H1 (cell line): Measurements from ENCODE around the gene NR2F1-AS1. TPM values are rescaled to one million over a fixed set of nuclear protein-coding genes. Genes with fewer than 3 reads are reported as not detected.

Source experiments
- CTBP2 ChIP-seq: IDR thresholded peaks from 2 replicates; pipeline ENCODE4 v1.7.0; 2011; ENCODE audit warnings: borderline replicate concordance, mild to moderate bottlenecking, moderate library complexity, mixed read lengths, low read length; ENCODE audit not compliant: insufficient read depth, insufficient read length
- RXRA ChIP-seq: IDR thresholded peaks from 2 replicates; pipeline ENCODE4 v1.6.1; 2011; ENCODE audit warnings: low read depth, mild to moderate bottlenecking, low read length, moderate library complexity; ENCODE audit not compliant: insufficient read depth
- SRF ChIP-seq: IDR thresholded peaks from 2 replicates; pipeline ENCODE4 v1.6.1; 2011; ENCODE audit warnings: mild to moderate bottlenecking, low read depth, low read length, moderate library complexity
- polyA plus RNA-seq, 7 experiments: library from polyadenylated mRNA; depleted of rRNA in 3 of 7; stranded (reverse) in 5 of 7; unstranded in 2 of 7; fragments of >200 nt in 5 of 7; fragments of 200-250 nt in 2 of 7; gene quantifications; 1 replicate in 5 of 7; 2 replicates in 1 of 7; 4 replicates in 1 of 7; pipeline versions ENCODE4 v1.2.1 to v1.2.3, GENCODE V29; 2011 to 2013; ENCODE audit warnings: missing spikeins in 2 of 7, mixed read lengths in 2 of 7
- total RNA-seq: library from RNA; stranded (reverse); fragmentation: NEBNext Ultra II Directional; extraction: Animal tissue kit (Norgen Biotek cat#: 25700); gene quantifications from 2 replicates; pipeline ENCODE4 v1.2.1, GENCODE V29; 2021

Gene NR2F1-AS1
- total and polyA plus RNA-seq, 2 of the 8 experiments (the other 6 are each of a cell fraction or from before 2014, with no cell fraction given), result 1.6 to 5.6 TPM

DNA sequence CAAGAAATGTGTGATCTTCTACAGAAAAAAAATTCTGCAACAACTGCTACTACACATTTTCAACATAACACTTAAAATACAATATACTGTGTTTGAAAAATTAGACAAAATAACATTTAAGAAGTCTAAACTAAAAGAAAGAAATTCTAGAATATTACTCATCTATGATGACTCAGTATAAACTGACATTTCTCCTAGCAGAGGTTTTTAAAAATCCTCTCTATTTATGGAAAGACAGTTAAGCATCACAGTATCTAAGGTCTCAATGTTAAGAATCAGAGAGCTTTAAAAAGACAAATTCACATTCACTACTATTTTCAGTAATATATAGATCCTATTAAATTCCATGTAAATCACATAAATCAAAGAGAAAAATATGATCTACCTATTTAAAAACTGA lies 61.3 kb downstream of the NR2F1-AS1 start (continued):
- no peak for TF ChIP-seq CTBP2
- TF ChIP-seq SRF, result no peak
- TF ChIP-seq RXRA, result no peak
